Activated CD4-positive, alpha-beta T cell treated with anti-CD3 and anti-CD28 coated beads for 36 hours (primary cell): Measurements from ENCODE around the gene HDAC4. TPM values are rescaled to one million over a fixed set of nuclear protein-coding genes. Genes with fewer than 3 reads are reported as not detected.

Source experiments
- ATAC-seq: fragments of 200-7000 bp; cut with Tn5 transposase; one replicate; pipeline ENCODE4 v1.10.0; 2021; ENCODE audit warnings: mild to moderate bottlenecking, moderate library complexity
- CTCF ChIA-PET: fragments of 350-600 bp; sonication (Branson Sonifier 250); formaldehyde crosslinking; loops from one replicate; lab custom pipeline; 2021; ENCODE audit warnings: antibody characterized with exemption; lab: Charles Lee
- POLR2A ChIA-PET: fragments of 350-600 bp; sonication (Branson Sonifier 250); formaldehyde crosslinking; loops from one replicate; lab custom pipeline; 2021; ENCODE audit warnings: antibody characterized with exemption, inconsistent platforms; lab: Charles Lee
- DNase-seq: peaks from one replicate; pipeline ENCODE4 v3.0.0-alpha.2; 2020
- H3K27ac Mint-ChIP-seq: one replicate; pipeline ENCODE4 v1.8.0; 2021; ENCODE audit warnings: mixed read lengths
- H3K27me3 Mint-ChIP-seq: one replicate; pipeline ENCODE4 v1.8.0; 2021; ENCODE audit warnings: mixed read lengths
- H3K36me3 Mint-ChIP-seq: one replicate; pipeline ENCODE4 v1.8.0; 2021; ENCODE audit warnings: low read depth, mixed read lengths
- H3K4me1 Mint-ChIP-seq: one replicate; pipeline ENCODE4 v1.8.0; 2021; ENCODE audit warnings: mixed read lengths
- H3K4me3 Mint-ChIP-seq: one replicate; pipeline ENCODE4 v1.8.0; 2021; ENCODE audit warnings: mild to moderate bottlenecking, moderate library complexity, mixed read lengths
- H3K9me3 Mint-ChIP-seq: one replicate; pipeline ENCODE4 v1.8.0; 2021; ENCODE audit warnings: low read depth, mixed read lengths
- intact Hi-C, 2 experiments: fragments of 100-400 bp; cut with DNase I in 1 of 2; cut with micrococcal nuclease in 1 of 2; formaldehyde crosslinking; loops; one replicate each; pipeline versions ENCODE4 v1.14.2 to v1.15.1; 2022 to 2024; cut with DNase I, micrococcal nuclease
- total RNA-seq, 2 experiments: library from RNA; stranded (reverse); gene quantifications; one replicate each; pipeline ENCODE4 v1.2.3, GENCODE V29; 2021

HDAC4 gene
- total RNA-seq, 2 experiments from 2014 or later: 25.4 to 30.4 TPM

GRCh38 chr2:239006622-239007285, 394.1 kb downstream of the HDAC4 start:
- peaks cover 29% of the 10 kb centered on the region for H3K27me3 Mint-ChIP-seq
- no peak overlapping the region for H3K4me3 Mint-ChIP-seq
- DNase-seq: no peak
- POLR2A ChIA-PET: no interaction called here
- intact Hi-C loops: no loop called here
- CTCF ChIA-PET: no interaction called here
- H3K36me3 Mint-ChIP-seq: no peaks in the 10 kb centered on the region
- H3K27ac Mint-ChIP-seq: no peak overlapping the region
- peaks cover 6% of the 10 kb centered on the region for H3K9me3 Mint-ChIP-seq
- no peak for ATAC-seq
- no peaks in the 10 kb centered on the region for H3K4me1 Mint-ChIP-seq

GRCh38 chr2:239005586-239005985, 395.2 kb downstream of the HDAC4 start:
- Mint-ChIP-seq H3K4me1 (no peaks in the 10 kb centered on the region), H3K27ac (no peak overlapping the region), H3K9me3 (peaks cover 6% of the 10 kb centered on the region), H3K27me3 (peaks cover 29% of the 10 kb centered on the region), H3K36me3 (no peaks in the 10 kb centered on the region), H3K4me3 (no peak overlapping the region)
- DNase-seq: no peak
- ATAC-seq: no peak
- POLR2A ChIA-PET: no interaction called here
- intact Hi-C loops: no loop called here
- CTCF ChIA-PET: interaction anchor here (0.6 kb wide), 1 partner anchor 61 kb away, joined by 3 read pairs; no protein-coding TSS in a partner anchor

- Mint-ChIP-seq H3K4me3 (no peak overlapping the region), H3K9me3 (peaks cover 6% of the 10 kb centered on the region), H3K27me3 (peaks cover 29% of the 10 kb centered on the region), H3K4me1 (no peaks in the 10 kb centered on the region), H3K36me3 (no peaks in the 10 kb centered on the region), H3K27ac (no peak overlapping the region)
- POLR2A ChIA-PET: no interaction called here
- ATAC-seq: no peak
- CTCF ChIA-PET: no interaction called here
- DNase-seq: no peak
- intact Hi-C loops: no loop called here
Observed at GRCh38 chr2:239004274-239005015, 396.4 kb downstream of the HDAC4 start.

- Mint-ChIP-seq H3K36me3 (no peaks in the 10 kb centered on the region), H3K27me3 (peaks cover 24% of the 10 kb centered on the region), H3K4me1 (no peaks in the 10 kb centered on the region), H3K4me3 (no peak overlapping the region), H3K9me3 (peaks cover 6% of the 10 kb centered on the region), H3K27ac (no peak overlapping the region)
- ChIA-PET CTCF (no interaction called here), POLR2A (no interaction called here)
- ATAC-seq (no peak), DNase-seq (no peak)
- intact Hi-C loops: no loop called here
Observed at GRCh38 chr2:239003624-239004273, 397.1 kb downstream of the HDAC4 start.

- intact Hi-C loops: no loop called here
- H3K4me1 Mint-ChIP-seq: no peaks in the 10 kb centered on the region
- H3K36me3 Mint-ChIP-seq: no peaks in the 10 kb centered on the region
- POLR2A ChIA-PET: no interaction called here
- H3K27me3 Mint-ChIP-seq: peaks cover 24% of the 10 kb centered on the region
- CTCF ChIA-PET: no interaction called here
- ATAC-seq (no peak), DNase-seq (no peak)
- H3K27ac Mint-ChIP-seq: no peak overlapping the region
- H3K9me3 Mint-ChIP-seq: peaks cover 6% of the 10 kb centered on the region
- no peak overlapping the region for H3K4me3 Mint-ChIP-seq
Observed at GRCh38 chr2:239002954-239003623, 397.7 kb downstream of the HDAC4 start.

GRCh38 chr2:239002591-239002953, 398.2 kb downstream of the HDAC4 start:
- no peaks in the 10 kb centered on the region for H3K36me3 Mint-ChIP-seq
- no peak overlapping the region for H3K4me3 Mint-ChIP-seq
- H3K27me3 Mint-ChIP-seq: peaks cover 22% of the 10 kb centered on the region
- DNase-seq (no peak), ATAC-seq (no peak)
- no peaks in the 10 kb centered on the region for H3K4me1 Mint-ChIP-seq
- intact Hi-C loops: no loop called here
- H3K9me3 Mint-ChIP-seq: peaks cover 6% of the 10 kb centered on the region
- H3K27ac Mint-ChIP-seq: no peak overlapping the region
- ChIA-PET CTCF (no interaction called here), POLR2A (no interaction called here)

- Mint-ChIP-seq H3K27me3 (peaks cover 22% of the 10 kb centered on the region), H3K9me3 (peaks cover 6% of the 10 kb centered on the region), H3K4me1 (no peaks in the 10 kb centered on the region), H3K36me3 (no peaks in the 10 kb centered on the region), H3K27ac (no peak overlapping the region), H3K4me3 (no peak overlapping the region)
- CTCF ChIA-PET: no interaction called here
- ATAC-seq (no peak), DNase-seq (no peak)
- POLR2A ChIA-PET: no interaction called here
- intact Hi-C loops: no loop called here
Observed at GRCh38 chr2:239001794-239002193, 399.0 kb downstream of the HDAC4 start.

GRCh38 chr2:239000500-239001073, 400.2 kb downstream of the HDAC4 start:
- peaks cover 15% of the 10 kb centered on the region for H3K27me3 Mint-ChIP-seq
- no peak overlapping the region for H3K4me3 Mint-ChIP-seq
- CTCF ChIA-PET: no interaction called here

GRCh38 chr2:239000089-239000488, 400.7 kb downstream of the HDAC4 start:
- CTCF ChIA-PET: no interaction called here
- Mint-ChIP-seq H3K27ac (no peak overlapping the region), H3K4me3 (no peak overlapping the region), H3K4me1 (no peaks in the 10 kb centered on the region), H3K27me3 (peaks cover 15% of the 10 kb centered on the region), H3K36me3 (no peaks in the 10 kb centered on the region), H3K9me3 (peaks cover 6% of the 10 kb centered on the region)
- no peak for DNase-seq
- intact Hi-C loops: no loop called here
- ATAC-seq: no peak
- POLR2A ChIA-PET: no interaction called here

More at GRCh38 chr2:239000500-239001073, 400.2 kb downstream of the HDAC4 start:
- intact Hi-C loops: no loop called here
- H3K9me3 Mint-ChIP-seq: peaks cover 6% of the 10 kb centered on the region
- no peak overlapping the region for H3K27ac Mint-ChIP-seq
- DNase-seq (no peak), ATAC-seq (no peak)
- POLR2A ChIA-PET: no interaction called here
- H3K4me1 Mint-ChIP-seq: no peaks in the 10 kb centered on the region
- no peaks in the 10 kb centered on the region for H3K36me3 Mint-ChIP-seq

- Mint-ChIP-seq H3K27ac (no peak overlapping the region), H3K9me3 (peaks cover 6% of the 10 kb centered on the region), H3K4me3 (no peak overlapping the region), H3K27me3 (peaks cover 15% of the 10 kb centered on the region), H3K4me1 (no peaks in the 10 kb centered on the region), H3K36me3 (no peaks in the 10 kb centered on the region)
- CTCF ChIA-PET: no interaction called here
- intact Hi-C loops: no loop called here
- POLR2A ChIA-PET: no interaction called here
- no peak for ATAC-seq
- DNase-seq: no peak
Observed at GRCh38 chr2:238999291-238999741, 401.5 kb downstream of the HDAC4 start.

GRCh38 chr2:238998801-238999200, 402.0 kb downstream of the HDAC4 start:
- ATAC-seq (no peak), DNase-seq (no peak)
- no peak overlapping the region for H3K27ac Mint-ChIP-seq
- no peak overlapping the region for H3K4me3 Mint-ChIP-seq
- CTCF ChIA-PET: no interaction called here
- POLR2A ChIA-PET: no interaction called here
- H3K9me3 Mint-ChIP-seq: peaks cover 8% of the 10 kb centered on the region
- no peaks in the 10 kb centered on the region for H3K4me1 Mint-ChIP-seq
- intact Hi-C loops: no loop called here
- peaks cover 2% of the 10 kb centered on the region for H3K36me3 Mint-ChIP-seq
- peaks cover 13% of the 10 kb centered on the region for H3K27me3 Mint-ChIP-seq
